ENCODE results near the gene PHOX2A.
"Not testable (repeated sequence)": the region's sequence is repeated elsewhere in the genome, so short reads cannot be mapped to it uniquely, and the experiment has no call there.

The PHOX2A gene

DNA sequence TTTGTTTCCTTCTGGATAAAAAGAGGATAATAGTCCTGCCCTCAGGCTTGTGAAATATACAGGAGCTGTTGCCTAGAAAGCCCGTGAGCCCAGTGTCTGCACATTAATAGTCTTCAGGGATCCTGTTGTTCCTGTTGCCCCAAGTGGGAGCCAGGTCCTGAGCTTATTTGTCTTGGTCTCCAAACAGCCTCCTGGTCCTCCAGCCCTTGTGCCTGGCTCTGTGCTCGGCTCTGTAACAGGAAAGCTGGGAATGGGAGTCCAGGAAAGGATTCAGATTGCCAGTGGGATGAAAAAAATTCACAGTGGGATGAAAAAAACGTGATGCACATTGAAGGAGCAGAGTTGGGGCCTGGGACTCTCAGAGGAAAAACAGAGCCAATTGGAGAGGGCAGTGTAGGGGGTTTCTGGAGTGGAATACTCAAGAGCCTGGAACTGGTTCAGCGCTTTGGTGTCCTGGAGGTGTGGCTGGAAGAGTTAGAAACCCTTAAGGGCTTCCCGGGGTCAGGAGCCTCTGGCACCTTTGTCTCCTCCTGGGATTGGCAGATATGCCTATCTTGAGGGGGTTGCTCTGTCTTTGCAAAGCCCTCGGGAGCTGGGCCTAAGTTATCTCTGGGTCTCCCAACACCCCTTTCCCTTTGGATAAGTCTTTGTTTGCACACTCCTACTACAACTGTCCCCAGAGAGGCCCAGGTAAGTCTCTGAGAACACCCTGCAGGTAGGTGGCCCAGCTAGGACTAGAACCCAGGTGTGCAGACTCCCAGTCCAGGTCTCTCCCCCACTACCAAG is 21.7 kb downstream of the PHOX2A start:
- no peak for DNase-seq

DNA sequence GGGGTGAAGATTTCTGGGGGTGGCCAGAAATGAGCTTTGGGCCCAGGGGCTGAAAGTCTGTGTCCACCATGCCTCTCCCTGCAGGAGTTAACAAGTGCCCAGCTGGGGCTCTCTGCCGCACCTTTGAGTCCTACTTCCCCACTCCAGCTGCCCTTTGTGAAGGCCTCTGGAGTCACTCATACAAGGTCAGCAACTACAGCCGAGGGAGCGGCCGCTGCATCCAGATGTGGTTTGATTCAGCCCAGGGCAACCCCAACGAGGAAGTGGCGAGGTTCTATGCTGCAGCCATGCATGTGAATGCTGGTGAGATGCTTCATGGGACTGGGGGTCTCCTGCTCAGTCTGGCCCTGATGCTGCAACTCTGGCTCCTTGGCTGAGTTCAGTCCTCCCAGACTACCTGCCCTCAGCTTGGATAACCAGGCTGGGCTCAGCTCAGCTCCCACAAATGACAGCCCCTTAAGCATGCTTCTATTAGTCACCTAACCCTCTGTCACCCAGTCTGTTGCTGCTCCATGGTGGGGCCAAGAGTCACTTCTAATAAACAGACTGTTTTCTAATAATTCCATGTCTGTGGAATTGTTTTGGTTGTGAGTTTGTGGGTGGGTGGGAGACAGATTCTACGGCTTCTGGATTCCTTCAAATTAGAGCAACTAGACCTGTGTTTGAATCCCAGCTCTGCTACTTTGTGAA is 22.4 kb downstream of the PHOX2A start:
- no peak for DNase-seq

DNA sequence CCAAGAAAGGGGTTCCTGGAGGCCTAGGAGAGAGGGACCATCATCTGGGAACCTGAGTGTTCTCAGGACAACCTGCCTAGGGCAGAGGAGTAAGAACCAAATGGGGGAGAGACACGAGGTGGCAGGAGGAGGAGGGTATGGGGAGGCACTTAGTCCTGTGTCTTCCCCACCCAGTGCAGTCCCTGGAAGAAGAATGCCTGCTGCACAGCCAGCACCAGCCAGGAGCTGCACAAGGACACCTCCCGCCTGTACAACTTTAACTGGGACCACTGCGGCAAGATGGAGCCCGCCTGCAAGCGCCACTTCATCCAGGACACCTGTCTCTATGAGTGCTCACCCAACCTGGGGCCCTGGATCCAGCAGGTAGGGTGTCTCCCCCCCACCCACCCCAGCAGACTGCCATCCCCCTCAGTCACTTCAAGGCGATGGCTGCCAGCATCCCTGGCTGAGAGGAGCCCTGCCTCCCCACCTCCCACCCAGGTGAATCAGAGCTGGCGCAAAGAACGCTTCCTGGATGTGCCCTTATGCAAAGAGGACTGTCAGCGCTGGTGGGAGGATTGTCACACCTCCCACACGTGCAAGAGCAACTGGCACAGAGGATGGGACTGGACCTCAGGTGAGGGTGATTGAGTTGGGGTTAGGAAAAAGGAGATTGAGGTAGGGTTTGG is 23.1 kb downstream of the PHOX2A start:
- no peak for DNase-seq

DNA sequence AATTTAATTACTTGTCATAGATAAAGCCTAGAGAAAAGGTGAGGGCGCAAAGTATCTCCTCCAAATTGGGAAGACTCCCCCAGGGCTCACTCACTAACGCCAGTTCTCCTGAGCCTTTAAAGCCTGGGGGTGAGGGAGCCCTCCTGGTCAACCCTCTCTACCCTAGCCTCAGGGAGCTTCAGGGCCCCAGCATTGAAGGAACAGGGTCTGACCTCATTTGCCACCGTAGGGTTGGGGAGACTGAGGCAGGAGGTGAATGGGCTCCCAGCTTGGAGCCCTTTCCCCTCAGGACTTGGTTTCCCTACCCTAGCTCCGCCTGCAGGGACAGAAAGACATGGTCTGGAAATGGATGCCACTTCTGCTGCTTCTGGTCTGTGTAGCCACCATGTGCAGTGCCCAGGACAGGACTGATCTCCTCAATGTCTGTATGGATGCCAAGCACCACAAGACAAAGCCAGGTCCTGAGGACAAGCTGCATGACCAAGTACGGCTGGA is 25.7 kb downstream of the PHOX2A start:
- DNase-seq: no peak

DNA sequence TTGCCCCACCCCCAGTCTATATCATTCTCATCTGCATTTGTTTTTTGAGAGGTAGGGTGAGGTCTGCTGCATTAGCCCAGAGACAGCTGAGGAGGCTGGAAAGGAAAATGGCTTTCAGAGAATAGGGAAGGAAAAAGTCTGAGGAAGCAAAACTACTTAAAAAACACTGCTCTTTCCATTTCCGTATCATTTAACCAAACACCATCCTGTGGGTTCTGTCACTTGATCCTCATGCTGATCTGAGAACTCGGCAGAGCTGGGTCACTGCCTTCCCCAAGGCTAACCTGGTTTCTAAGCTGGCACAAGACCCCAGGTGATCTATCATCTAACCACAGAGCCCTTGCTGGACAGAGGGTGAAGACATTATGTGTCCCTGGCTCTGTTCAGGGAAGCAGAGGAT is 26.1 kb downstream of the PHOX2A start:
- DNase-seq: no peak

DNA sequence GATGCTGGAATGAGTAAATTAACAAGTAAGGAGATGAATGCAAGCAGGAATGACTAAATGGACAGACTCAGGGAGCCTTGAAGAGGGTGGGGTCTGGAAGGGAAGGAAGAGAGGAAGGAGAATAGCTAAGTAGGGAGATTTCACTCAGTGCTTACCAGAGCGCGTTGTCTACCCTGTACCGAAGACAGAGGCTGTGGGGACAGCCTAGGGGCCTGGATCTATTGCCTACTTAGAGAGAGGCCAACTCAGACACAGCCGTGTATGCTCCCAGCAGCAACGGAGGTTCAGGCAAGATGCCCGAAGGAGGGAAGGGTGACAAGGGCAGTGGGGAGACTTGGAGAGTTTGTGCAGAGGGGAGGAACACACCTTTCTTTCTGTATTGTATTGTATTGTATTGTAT is 27.3 kb downstream of the PHOX2A start, which contains the start of gene FOLR2:
TSS of gene FOLR2 (plus strand) at position 157 of the 400 bp plus-strand sequence. CDS start 1,791 bp downstream, outside the sequence.
- no peak for DNase-seq

DNA sequence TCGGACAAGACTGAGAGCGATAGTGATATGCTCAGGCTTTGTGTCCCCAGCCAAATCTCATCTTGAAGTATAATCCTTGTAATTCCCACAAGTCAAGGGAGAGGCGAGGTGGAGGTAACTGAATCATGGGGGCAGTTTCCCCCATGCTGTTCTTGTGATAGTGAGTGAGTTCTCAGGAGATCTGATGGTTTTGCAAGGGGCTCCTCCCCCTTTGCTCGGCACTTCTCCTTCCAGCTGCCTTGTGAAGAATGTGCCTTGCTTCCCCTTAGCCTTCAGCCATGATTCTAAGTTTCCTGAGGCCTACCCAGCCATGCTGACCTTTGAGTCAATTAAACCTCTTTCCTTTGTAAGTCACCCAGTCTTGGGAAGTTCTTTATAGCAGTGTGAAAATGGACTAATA is 34.9 kb downstream of the PHOX2A start:
- no peak for DNase-seq

DNA sequence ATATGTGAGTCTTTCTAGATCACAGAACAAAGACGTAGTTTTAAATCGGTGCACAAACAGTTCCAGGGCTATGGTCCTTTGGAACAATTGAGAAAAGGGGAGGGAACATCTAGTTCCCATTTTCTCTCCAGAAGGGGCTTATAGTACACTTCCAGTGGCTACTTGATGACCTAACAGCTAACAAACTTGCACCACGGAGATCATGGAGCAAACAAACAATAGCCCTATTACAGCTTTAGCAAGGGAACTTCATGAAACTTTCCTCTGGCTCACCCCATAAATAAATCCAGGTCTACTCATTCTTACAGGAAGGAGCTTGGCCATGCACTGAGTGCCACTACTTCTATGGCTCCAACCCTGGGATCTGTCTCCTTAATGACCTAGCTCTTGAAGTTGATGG is 35.7 kb downstream of the PHOX2A start:
- no peak for DNase-seq

DNA sequence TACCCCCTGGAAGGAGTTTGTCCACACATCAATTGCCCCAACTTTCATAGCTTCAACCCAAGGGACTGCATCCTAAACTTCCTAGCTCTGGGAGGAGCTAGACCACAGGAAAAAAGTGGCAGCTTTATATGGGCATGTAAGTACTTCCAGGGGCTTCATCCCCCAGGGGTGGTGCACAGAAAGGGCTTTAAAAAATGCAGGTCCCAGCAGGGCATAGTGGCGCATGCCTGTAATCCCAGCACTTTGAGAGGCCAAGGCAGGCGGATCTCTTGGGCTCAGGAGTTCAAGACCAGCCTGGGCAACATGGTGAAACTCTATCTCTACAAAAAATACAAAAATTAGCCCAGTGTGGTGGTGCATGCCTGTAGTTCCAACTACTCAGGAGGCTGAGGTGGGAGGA is 37.2 kb downstream of the PHOX2A start:
- DNase-seq: not testable (repeated sequence)

DNA sequence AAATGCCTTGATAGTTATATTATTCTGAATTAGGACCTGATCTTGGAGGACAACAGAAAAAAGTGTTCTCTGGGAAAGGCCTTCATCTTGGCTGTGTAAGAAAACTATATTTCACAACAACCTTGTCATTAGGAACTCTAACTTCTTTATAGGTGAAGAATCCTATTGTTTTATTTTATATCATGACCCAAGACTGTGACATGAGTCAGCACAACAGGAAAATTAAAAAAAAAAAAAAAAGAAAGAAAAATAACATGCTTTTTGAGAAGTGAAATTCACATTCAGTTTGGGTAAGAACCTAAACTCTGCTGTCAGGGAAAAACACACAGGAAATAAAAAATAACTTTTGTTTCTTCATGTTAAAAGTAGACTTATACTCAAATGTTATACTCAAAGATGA is 39.1 kb downstream of the PHOX2A start:
- no peak for DNase-seq

DNA sequence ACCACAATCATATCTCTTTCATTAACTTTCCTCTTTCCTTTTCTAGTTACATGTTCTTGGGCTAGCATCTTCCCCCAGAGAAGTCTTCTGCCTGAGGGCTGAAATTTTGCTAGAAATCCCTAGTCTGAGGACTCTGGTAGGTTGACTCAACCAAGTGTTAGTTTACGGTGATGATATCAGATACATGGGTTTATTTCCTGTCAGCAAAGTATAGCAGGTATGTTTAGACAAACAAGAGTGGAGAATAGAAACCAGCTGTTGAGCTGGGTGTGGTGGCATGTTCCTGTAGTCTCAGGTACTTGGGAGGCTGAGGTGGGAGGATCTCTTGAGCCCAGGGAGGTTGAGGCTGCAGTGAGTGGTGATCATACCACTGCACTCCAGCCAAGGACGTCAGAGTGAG is 40.8 kb downstream of the PHOX2A start:
- no peak for DNase-seq

DNA sequence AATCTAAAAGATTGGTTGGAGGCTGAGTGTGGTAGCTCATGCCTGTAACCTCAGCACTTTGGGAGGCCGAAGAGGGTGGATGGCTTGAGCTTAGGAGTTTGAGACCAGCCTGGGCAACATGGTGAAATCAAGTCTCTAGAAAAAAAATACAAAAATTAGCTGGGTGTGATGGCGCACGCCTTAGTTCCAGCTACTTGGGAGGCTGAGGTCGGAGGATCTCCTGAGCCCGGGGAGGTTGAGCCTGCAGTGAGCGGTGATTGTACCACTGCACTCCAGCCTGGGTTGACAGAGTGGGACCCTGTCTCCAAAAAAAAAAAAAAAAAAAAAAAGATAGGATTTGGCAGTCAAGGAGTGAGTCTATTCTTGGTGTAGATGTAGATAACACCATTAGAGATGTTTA is 41.4 kb downstream of the PHOX2A start:
- no peak for DNase-seq

DNA sequence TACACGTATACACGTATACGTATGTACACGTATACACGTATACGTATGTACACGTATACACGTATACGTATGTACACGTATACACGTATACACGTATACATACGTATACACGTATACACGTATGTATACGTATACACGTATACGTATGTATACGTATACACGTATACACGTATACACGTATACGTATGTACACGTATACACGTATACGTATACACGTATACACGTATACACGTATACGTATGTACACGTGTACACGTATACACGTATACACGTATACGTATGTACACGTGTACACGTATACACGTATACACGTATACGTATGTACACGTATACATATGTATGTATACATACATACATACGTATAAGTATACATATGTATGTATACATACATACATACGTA is 42.5 kb downstream of the PHOX2A start:
- DNase-seq: not testable (repeated sequence)

DNA sequence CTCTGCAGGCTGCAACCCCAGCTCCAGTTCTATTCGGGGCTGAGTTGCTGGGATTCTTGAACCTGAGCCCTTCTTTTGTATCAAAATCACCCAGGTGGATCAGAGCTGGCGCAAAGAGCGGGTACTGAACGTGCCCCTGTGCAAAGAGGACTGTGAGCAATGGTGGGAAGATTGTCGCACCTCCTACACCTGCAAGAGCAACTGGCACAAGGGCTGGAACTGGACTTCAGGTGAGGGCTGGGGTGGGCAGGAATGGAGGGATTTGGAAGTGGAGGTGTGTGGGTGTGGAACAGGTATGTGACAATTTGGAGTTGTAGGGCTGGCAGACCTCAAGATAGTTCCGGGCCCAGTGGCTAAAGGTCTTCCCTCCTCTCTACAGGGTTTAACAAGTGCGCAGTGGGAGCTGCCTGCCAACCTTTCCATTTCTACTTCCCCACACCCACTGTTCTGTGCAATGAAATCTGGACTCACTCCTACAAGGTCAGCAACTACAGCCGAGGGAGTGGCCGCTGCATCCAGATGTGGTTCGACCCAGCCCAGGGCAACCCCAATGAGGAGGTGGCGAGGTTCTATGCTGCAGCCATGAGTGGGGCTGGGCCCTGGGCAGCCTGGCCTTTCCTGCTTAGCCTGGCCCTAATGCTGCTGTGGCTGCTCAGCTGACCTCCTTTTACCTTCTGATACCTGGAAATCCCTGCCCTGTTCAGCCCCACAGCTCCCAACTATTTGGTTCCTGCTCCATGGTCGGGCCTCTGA is 48.3 kb downstream of the PHOX2A start:
- DNase-seq: no peak

DNA sequence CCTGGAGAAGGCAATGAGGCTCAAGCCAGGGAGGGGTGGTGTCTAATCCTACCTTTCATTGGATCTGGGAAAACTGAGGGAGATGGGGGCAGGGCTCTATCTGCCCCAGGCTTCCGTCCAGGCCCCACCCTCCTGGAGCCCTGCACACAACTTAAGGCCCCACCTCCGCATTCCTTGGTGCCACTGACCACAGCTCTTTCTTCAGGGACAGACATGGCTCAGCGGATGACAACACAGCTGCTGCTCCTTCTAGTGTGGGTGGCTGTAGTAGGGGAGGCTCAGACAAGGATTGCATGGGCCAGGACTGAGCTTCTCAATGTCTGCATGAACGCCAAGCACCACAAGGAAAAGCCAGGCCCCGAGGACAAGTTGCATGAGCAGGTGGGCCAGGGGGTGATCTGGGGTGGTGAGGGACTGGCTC is 52.0 kb downstream of the PHOX2A start, which contains the start of gene FOLR1:
TSS of gene FOLR1 (plus strand) at position 180 of the 421 bp plus-strand sequence. CDS start at position 214, 34 bp downstream.
- peak; percentile 8 for DNase-seq

DNA sequence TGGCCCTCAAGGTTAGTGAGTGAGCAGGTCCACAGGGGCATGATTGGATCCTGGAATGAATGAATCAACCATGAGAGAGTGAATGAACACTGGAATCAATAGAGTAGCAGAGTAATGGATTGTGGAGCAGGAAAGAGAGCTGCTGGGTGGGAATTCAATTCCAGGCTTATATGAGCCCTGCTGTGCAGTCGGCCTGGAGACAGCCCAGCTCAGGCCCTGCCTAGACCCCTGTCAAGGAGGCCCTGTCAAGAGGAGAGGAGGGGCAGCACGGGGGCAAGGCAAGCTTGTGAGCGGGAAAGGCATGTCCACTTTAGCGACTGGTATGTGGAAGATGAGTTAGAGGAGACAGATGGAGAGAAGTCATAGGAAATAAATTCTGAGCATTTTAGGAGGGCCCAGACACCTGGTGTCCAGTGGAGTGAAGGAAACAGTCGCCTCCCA is 53.3 kb downstream of the PHOX2A start:
- DNase-seq: no peak

DNA sequence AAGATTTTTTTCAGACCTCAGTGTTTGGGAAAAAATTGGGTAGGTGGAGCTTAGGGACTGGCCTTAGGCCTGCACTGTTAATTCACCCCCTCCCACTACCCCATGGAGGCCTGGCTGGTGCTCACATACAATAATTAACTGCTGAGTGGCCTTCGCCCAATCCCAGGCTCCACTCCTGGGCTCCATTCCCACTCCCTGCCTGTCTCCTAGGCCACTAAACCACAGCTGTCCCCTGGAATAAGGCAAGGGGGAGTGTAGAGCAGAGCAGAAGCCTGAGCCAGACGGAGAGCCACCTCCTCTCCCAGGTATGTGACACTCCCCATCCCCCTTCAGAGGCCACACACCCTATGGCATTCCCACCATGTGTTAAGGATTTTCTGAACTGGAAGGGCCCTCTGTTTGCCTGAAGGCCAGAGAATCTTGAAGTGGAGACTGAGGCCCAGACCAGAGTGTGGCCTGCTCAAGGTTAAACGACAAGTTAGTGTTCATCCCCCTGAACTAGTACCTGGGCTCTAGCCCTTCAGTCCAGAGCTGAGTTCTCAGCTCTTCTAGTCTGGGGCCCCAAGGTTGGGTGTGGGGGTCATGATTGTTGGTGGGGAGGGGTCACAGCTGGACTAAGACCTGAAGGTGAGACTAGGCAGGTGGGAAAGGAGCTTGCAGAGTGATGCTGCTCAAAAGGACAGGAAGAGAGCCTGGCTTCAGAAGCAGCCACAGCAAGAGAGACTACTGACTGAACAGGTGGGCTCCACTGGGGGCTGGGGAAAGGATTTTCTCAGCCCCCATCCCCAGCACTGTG is 54.3 kb downstream of the PHOX2A start:
- DNase-seq: no peak
